HG02885 (cell line): ENCODE measurements around the gene HSPA12B.

Experiments used
- ATAC-seq: cut with Tn5 transposase; IDR thresholded peaks from one replicate; pipeline ENCODE4 v1.9.1; 2021; ENCODE audit warnings: mild to moderate bottlenecking; ENCODE audit not compliant: unreplicated experiment, poor library complexity

HSPA12B gene

DNA sequence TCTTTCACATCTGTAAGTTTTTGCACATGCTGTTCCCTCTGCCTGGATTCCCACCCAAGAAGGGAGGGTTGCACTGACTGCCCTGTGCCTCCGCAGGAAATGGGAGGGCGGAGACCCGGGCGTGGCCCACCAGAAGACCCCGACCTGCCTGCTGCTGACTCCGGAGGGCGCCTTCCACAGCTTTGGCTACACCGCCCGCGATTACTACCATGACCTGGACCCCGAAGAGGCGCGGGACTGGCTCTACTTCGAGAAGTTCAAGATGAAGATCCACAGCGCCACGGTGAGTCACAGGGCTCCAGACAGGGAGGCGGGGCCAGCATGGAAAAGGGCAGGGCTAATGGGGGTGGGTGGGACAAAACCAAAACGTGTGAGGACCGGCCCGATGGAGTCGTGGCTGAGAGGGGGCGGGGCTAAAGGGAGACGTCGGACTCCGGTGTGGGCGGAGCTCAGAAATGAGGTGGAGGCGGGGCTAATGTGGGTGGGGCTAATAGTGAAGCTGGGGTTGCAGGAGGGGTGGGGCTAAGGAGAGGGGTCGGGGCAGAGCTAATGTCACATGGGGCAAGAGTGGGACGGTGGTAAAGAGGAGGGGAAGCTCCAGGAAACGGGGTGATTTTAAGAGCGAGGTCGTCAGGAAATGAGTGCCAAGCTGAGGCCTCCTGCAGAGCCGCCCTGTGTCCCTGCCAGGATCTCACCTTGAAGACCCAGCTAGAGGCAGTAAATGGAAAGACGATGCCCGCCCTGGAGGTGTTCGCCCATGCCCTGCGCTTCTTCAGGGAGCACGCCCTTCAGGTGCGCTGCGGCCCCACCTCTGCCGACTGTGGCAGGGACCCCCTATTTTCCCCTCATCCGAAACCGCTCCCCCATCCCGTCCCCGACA, 12.6 kb downstream of the HSPA12B start:
- ATAC-seq = no peak

DNA sequence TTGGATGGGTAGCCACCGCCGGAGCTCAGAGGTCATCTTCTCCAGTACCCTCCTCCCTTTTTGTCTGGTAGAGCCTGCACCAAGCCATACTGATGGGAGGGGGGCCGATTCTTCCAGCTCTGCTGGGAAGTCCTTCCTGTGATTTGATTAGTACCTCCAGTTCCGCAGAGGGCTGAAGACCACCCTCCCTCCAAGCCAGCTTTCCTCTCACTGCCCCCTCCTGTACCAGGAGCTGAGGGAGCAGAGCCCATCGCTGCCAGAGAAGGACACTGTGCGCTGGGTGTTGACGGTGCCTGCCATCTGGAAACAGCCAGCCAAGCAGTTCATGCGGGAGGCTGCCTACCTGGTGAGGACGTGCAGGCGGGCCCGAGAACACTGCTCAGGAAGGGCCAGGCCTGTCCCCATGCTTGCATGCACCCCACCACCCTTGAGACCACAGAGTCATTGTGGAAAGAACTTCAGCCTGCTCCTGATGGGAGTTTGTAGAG, 13.2 kb downstream of the HSPA12B start:
- ATAC-seq = no peak

DNA sequence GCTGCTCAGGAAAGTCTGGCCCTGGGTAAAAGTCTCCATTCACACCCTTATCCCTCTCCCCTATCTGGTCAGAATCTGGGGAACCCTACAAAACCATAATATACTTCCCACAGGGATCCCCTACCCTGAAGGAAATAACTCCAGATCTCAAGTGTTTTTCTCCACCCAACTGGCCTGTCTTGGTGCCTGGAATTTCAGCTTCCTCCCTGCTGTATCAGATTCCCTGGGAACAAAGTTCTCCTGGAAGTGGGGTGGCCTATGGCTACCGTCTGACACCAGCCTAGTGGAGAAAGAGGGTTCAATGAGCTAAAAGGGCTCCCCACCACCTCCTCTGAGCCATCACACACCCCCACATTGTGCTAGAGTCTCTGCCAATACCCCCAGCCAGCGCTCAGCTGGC, 15.0 kb downstream of the HSPA12B start:
- ATAC-seq = no peak

DNA sequence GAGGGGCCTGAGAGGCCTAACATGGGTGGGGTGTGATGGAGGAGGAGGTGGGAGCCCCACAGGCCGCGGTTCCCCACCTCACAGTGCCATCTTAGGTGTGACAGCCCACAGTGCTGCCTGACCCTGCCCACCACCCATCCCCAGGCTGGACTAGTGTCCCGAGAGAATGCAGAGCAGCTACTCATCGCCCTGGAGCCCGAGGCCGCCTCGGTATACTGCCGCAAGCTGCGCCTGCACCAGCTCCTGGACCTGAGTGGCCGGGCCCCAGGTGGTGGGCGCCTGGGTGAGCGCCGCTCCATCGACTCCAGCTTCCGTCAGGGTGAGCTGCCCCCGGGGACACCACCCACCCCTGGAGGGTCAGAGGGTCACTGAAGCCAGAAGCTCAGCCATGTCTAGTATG, 15.6 kb downstream of the HSPA12B start:
- no peak for ATAC-seq

DNA sequence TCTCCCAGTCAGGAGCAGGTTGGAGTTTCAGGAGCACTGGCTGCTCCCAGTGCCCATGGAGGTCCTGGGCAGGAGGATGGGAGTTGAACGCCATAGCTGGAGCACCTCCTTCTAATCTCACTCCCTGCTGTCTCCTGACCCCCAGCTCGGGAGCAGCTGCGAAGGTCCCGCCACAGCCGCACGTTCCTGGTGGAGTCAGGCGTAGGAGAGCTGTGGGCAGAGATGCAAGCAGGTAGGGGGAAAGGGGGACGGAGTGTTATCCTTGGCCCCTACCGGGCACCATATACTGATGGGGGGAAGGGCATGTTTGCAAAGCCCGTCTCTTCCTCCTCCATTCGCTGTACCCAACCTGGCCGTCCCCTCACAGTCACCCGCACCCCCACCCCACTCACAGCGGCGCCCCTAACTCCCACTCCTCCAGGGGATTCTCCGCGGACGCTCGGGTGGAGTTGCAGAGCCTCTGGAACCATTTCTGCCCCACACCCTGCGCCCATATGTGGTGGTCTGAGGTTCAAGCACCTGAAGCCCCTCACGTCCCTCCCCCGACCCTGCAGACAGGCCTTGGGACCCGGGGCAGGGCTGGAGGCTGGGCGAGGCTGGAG, 16.7 kb downstream of the HSPA12B start:
- no peak for ATAC-seq

DNA sequence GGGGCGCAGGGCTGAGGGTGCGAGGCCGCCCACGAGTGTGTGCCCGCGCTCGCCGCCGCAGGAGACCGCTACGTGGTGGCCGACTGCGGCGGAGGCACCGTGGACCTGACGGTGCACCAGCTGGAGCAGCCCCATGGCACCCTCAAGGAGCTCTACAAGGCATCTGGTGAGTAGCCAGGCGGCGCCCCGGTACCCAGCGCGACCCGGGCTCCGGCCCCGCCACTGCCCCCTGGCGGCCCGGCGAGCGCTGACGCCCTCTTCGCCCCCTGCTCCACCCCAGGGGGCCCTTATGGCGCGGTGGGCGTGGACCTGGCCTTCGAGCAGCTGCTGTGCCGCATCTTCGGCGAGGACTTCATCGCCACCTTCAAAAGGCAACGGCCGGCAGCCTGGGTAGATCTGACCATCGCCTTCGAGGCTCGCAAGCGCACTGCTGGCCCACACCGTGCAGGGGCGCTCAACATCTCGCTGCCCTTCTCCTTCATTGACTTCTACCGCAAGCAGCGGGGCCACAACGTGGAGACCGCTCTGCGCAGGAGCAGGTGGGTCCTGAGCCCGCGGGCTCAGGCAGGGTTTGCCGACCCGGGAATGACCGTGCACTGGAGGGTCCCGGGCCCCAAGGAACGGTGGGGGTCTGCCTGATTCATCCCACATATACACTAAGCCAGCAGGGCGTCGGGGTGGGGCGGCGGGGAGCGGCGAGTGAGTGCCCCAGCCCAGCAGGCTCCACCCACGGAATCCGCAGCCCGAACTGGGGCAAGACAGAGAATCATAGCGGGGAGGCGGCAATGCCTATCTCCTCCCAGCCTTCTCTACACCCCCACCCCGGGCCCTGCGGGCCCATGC, 17.4 kb downstream of the HSPA12B start:
- ATAC-seq = no peak

DNA sequence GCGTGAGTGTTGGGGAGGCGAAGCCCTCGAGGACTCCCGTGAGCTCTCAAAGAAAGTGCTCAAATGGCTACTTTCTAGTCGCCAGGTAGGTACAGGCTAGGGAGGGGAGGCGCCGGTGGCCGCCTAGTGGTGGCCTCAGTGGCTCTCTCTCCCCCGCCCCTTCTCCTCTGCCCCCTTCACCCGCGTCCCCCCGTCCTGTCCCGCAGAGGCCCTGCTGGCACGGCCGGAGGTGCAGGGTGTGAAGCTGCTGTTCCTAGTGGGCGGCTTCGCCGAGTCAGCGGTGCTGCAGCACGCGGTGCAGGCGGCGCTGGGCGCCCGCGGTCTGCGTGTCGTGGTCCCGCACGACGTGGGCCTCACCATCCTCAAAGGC, 18.8 kb downstream of the HSPA12B start:
- ATAC-seq = no peak

DNA sequence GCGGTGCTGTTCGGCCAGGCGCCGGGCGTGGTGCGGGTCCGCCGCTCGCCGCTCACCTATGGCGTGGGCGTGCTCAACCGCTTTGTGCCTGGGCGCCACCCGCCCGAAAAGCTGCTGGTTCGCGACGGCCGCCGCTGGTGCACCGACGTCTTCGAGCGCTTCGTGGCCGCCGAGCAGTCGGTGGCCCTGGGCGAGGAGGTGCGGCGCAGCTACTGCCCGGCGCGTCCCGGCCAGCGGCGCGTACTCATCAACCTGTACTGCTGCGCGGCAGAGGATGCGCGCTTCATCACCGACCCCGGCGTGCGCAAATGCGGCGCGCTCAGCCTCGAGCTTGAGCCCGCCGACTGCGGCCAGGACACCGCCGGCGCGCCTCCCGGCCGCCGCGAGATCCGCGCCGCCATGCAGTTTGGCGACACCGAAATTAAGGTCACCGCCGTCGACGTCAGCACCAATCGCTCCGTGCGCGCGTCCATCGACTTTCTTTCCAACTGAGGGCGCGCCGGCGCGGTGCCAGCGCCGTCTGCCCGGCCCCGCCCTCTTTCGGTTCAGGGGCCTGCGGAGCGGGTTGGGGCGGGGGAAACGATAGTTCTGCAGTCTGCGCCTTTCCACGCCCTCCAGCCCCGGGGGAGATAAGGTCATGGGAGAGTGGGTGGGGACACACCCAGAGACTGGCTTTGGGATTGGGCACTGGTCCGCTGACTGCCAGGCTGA, 19.3 kb downstream of the HSPA12B start:
- no peak for ATAC-seq

DNA sequence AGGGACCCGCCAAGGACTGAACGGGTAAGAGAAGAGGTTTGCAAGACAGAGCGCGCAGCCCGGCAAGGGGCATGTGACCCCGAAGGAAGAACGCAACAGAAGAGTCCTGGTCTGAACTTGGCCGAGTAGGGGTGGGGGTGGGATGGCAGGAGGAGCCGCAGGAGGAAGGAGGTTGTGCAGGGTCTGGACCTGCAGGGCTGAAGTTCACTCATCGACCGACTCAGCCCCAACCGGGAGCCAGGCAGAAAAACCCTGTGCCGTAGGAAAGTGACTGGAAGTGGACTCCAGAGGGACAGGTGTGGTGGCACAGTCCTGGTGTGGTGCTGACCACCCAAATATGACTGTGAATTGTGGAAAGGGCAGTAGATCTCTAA, 19.9 kb downstream of the HSPA12B start:
- no peak for ATAC-seq

DNA sequence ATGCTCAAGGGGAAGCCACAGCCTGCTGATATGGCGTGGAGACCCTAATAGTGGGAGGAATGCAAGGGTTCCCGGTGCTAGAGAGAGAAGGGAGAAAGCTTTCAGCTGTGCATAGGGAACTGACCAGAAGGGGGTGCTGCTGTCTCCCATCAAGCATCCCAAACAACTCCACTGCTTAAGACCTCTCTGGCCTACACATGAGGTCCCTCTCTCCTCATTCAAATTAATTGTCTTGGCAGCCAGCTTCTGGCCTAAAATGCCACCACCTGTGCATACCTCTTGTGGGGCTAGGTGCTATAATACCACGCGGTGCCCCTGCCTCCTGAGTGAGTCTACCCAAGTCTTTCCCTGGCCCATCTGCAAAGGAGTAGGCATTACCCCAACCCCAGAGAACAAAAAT, 20.6 kb downstream of the HSPA12B start:
- ATAC-seq = no peak

DNA sequence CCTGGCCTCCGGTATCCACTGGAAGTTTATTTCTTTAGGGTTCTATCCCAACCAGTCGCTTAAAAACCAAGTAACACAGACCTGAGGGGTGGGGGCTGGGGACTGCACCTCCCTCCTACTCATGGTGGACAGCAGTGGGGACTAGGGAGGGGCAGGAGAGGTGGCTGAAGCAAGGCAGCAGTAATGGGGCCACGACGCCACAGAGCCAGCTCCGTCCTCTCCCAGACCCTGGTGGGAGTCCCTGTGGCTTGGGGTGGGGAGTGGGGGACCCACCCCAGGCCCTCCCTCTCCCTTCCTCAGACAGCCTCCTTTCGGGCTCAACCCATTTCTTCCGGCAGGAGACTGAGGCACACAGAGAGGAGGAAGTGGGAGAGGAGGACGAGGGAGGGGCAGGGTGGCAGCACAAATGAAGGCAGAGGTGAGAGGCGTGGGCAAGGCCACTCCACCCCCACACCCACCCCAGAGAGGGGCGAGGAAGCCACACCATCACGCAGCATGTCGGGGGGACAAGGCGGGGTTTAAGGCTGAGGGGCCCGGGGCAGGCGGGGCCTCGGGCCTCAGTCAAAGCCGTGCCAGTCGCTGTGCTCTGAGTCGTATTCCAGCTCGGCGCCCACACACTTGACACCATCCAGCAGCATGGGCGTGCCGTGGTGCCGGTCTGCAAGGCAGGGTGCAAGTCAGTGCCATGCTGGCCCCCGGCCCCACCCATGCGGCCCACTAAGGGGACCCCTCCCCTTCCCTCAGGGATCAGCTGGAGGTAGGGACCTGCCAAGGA, 21.2 kb downstream of the HSPA12B start:
- no peak for ATAC-seq

DNA sequence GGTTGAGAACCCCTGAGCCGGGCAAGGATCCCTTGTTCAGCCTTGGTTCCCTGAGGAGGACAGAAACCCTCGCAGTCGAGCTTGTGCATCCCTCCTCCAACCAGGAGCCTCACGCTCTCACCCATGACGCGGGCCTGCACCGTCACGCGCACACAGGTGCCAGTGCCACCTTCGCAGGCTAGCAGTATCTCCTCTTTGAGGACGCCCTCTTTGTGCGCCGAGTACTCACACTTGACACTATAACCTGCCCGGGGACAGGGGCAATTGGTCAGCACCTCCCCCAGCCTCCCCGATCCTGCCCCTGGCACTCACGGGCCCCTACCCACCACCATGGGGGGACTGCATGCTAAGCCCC, 21.8 kb downstream of the HSPA12B start:
- no peak for ATAC-seq

DNA sequence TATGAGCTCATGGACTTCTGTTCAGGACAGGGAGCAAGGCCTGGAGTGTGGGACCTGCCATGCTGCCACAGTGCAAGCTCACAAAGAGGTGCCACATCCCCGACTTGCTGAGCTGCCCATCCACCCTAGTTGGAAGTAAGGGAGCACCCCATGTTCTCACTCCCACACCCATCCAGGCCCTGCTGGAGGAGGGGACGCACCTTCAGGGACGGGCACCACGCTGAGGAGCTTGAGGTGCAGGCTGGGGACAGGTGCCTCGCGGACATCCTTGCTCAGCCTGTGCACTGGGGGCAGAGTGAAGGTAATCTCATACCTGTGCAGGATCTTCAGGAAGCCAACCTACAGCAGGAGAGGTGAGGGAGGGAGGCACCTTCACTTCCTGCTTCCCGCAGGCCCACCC, 22.8 kb downstream of the HSPA12B start:
- ATAC-seq = no peak

DNA sequence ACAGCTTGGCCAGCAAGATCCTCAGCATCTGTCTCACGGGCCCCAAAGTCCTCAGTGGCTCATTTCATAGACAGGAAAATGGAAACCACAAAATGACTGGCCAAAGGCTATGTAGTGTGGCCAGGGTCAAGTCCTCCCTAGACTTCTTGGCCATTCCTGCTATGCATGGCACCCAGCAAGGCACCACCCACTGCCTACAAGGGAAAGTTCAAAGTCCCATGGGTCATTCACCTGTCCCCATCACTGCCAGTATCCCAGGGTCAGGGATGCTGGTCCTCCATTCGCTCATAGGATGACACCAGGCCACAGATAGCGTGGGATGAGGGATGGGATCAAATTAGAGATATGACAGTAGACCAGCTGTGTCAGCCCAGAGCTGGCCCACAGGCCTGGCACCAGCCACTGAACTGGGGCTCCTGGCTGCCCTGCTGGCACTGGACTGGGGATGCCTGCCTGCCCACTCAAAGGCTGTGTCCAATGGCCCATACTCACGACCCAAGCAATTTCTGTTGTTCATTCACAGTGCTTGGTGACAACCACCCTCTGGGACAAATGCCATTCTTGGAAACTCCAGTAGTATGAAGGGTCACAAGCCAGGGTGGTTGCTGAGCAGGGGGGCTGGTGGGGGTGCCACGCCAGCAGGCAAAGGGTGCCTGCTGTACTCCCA, 23.5 kb downstream of the HSPA12B start:
- ATAC-seq = no peak

DNA sequence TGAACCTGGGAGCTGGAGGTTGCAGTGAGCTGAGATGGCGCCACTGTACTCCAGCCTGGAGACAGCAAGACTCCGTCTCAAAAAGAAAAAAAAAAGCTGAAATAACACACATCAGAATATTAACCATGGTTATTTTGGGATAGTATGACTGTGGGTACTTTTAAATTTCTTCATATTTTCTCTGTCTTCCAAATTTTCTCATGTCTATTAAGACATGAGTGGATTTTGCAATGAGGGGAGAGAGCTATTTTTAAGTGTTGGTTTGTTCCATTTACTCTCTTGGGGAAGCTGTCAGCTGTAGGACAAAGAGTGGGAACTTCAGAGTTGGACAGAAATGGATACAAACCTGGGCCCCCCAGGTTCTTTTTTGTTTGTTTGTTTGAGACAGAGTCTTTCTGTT, 24.8 kb downstream of the HSPA12B start:
- no peak for ATAC-seq

DNA sequence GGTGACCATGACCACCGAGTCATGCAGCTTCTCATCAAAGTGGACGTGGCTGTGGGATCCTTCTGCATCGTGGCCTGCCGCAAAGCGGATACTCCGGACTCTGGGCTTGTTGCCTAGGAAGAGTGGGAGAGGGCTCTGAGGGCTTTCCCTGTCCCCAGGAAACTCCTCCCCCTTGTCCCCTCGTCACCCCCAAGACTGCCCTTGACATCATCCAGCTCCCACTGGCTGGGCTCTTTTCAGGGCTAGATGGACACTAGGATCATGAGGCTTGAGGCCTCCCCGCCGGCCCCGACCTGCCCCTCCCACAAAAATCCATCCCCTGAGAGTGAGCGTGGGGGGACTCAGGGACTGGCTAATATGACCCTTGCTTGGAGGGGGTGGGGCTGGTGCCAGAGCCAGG, 26.1 kb downstream of the HSPA12B start:
- no peak for ATAC-seq

DNA sequence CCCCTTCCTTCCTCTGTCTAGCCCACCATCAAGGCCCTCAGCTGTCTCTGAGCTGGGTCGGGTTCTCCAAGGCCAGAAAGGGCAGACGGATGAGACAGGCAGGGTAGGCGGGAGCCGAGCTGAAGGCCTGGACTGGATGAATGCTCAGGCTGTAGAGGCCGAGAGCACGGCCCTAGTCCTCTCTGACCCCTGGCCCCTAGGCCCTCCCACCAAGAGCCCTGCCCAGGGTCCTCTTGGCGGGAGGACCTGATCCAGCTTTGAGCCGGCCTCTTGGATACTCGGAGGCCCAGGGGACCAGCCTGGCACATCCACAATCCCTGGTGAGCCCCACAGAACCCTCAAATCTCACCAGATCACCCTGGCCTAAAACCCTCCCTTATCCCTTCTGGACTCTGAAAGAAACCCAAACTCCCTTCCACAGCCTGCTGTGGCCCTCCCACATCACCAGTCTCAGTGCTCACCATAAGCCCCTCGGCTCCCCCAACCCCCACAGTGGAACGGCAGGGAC, 26.9 kb downstream of the HSPA12B start:
- ATAC-seq = no peak

DNA sequence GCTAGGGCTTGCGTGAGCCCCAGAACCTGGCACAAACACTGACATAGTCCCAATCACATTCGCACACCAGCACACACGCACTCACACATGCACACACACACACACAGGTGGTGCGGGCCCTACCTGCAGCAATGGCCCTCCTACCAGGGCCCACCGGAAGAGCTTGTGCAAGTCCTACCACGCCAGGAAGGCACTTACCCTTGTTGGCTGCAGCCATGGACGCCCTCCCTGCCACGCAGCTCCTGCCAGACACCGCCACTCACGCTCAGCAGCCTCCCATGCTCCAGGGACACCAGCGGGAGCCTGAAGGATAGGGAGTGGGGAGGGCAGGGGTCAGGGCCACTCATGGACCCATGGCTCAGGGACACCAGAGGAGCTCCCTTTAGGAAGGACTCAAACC, 27.4 kb downstream of the HSPA12B start:
- ATAC-seq = no peak
